ENCODE measurements around the gene CAMK2G.

- TF ChIP-seq EZH2 (IDR thresholded peaks at IDR 0.05; ENCODE audit: borderline replicate concordance, low read depth, low read length, severe bottlenecking): no peak
- TF ChIP-seq, protein P1, sequence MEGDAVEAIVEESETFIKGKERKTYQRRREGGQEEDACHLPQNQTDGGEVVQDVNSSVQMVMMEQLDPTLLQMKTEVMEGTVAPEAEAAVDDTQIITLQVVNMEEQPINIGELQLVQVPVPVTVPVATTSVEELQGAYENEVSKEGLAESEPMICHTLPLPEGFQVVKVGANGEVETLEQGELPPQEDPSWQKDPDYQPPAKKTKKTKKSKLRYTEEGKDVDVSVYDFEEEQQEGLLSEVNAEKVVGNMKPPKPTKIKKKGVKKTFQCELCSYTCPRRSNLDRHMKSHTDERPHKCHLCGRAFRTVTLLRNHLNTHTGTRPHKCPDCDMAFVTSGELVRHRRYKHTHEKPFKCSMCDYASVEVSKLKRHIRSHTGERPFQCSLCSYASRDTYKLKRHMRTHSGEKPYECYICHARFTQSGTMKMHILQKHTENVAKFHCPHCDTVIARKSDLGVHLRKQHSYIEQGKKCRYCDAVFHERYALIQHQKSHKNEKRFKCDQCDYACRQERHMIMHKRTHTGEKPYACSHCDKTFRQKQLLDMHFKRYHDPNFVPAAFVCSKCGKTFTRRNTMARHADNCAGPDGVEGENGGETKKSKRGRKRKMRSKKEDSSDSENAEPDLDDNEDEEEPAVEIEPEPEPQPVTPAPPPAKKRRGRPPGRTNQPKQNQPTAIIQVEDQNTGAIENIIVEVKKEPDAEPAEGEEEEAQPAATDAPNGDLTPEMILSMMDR (IDR thresholded peaks at IDR 0.05; ENCODE audit: borderline replicate concordance, extremely low read depth, low read length, poor library complexity, severe bottlenecking): no peak
Measured at GRCh38 chr10:73868655-73869195, 5.6 kb downstream of the CAMK2G start.
